NCI-H2107 (cell line): Measurements from ENCODE around the gene COL27A1.

Source experiments
- DNase-seq: peaks from one replicate; lab custom pipeline; 2025; lab: John Stamatoyannopoulos, UW

The COL27A1 gene

GRCh38 chr9:114287763-114288192, 132.4 kb downstream of the COL27A1 start:
- no peak for DNase-seq

- DNase-seq, result no peak
These were observed 133.1 kb downstream of the COL27A1 start for GRCh38 chr9:114288193-114289091.

DNA sequence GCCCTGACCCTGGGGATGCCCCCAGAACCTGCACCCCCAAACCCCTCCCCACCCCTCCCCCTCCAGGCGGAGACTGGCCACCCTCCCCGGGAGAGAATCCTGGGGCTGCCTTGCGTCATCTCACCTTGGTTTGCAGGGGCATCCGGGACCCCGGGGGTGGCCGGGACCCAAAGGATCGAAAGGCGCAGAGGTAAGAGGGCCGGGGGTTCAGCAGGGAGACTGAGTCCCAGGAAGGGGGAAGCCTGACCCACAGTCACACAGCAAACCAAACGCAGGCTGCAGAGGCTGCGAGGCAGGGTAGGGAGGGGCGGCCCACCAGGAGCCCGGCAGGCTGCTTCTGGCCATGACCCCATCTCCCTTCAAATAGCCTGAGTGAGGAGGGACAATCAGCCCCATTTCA, 133.8 kb downstream of the COL27A1 start:
- DNase-seq, result no peak

GRCh38 chr9:114289571-114290481, 134.5 kb downstream of the COL27A1 start:
- no peak for DNase-seq

GRCh38 chr9:114290561-114290986, 135.2 kb downstream of the COL27A1 start:
- DNase-seq, result no peak

DNA sequence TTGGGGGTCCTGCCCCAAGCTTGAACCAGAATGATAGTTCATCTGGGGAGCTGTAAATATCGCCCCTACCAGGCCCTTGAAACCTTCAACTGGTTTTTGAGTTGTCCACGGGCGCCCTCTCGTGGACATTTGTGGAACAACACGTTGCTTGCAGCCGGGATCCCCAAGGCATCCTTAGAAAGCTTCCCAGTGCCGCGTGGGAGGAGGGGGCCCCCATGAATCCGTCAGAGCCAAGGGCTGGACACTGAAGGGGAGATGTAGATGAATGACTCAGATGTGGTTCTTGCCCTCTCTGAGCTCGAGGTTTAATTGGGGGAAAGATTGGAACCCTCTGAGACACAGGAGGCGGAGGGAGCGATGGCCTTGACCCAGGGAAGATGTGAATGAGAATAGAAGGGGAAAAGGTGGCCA, 135.7 kb downstream of the COL27A1 start:
- peak; percentile 27 for DNase-seq

- no peak for DNase-seq
These were observed 136.7 kb downstream of the COL27A1 start for GRCh38 chr9:114291886-114292590.

- DNase-seq, result no peak
These were observed 139.3 kb downstream of the COL27A1 start for GRCh38 chr9:114294664-114295063.

DNA sequence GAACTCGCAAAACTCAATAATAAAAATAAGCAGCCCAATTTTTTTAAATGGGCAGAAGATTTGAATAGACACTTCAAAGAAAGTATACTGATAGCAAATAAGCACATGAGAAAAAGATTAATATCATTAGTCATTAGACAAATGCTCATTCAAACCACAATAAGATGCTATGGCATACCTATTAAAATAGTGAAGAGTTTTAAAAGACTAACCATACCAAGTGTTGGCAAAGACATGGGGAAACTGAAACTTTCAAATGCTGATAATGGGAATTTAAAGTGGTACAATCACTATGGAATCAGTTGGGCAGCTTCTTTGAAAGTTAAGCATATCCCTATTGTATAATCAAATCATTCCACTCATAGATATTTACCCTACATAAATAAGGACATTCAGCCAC, 141.0 kb downstream of the COL27A1 start:
- no peak for DNase-seq

GRCh38 chr9:114299286-114300152, 144.2 kb downstream of the COL27A1 start:
- no peak for DNase-seq

- DNase-seq, result no peak
These were observed 145.0 kb downstream of the COL27A1 start for GRCh38 chr9:114300153-114300845.

GRCh38 chr9:114300846-114301797, 145.8 kb downstream of the COL27A1 start:
- DNase-seq, result no peak

DNA sequence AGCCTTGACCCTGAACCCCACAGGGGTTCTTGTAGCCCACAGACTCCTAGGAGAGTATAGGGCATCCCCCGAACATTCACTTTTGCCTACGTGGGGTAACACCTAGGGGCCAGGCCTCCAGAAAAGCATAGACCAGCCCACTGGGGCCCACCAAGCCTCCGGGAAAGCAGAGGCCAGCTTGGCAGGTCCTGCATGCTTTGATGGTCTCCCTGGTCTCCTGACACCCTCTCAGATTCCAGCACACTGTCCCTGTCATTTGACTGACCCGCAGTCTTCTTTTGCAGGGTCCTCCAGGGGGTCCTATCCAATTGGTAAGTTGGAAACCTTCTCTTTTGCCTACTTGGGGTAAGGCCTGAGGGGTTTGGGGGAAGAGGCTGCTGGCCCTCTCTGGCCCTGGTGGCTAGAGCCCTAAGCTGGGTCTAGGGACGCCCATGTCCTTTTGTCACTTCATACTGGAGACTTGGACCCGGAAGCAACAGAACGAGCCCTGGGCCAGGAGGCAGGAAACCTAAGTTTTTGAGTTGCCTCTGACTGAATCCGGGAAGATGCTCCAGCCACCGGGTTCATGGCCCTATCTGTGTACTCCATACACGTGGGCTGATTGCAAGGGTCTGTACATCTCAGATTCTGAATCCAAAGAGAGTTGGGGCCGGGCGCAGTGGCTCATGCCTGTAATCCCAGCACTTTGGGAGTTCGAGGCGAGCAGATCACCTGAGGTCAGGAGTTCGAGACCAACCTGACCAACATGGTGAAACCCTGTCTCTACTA, 146.6 kb downstream of the COL27A1 start:
- DNase-seq, result no peak

DNA sequence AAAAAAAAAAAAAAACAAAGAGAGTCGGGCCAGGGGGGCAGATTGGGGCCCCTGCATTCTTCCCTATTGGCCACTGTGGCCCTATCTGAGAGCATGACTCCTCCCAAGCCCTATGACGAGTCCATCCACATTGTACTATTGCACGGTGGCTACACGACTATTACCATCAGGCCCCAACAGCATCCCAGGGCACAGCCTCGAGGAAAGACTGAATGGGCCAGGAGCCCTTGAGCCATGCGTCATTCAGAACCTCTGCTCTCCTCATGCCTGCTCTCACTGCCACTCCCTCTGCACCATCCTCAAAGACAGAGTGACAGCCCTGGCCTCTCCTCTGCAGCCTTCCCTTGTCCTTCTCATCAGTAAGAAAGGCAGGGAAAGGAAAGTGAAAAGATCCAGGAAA, 147.4 kb downstream of the COL27A1 start:
- DNase-seq, result no peak

DNA sequence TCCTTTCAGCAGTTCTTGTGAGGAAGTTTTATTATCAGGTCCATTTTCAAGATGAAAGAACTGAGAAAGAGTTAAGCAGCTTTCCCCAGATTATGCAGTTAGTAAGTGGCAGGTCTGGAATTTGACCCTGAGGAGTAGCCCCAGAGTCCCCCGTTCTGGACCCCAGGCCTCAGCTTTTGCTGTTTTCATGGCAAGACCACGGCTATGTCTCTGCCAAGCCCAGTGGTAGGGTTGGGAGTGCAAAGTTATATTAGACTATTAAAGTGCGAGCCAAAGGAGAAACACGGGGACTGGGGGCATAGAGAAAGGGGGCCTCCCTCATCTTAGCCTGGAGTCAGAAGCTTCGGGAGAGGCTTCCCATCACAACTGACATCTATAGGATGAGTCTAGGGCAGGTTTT, 148.2 kb downstream of the COL27A1 start:
- no peak for DNase-seq

DNA sequence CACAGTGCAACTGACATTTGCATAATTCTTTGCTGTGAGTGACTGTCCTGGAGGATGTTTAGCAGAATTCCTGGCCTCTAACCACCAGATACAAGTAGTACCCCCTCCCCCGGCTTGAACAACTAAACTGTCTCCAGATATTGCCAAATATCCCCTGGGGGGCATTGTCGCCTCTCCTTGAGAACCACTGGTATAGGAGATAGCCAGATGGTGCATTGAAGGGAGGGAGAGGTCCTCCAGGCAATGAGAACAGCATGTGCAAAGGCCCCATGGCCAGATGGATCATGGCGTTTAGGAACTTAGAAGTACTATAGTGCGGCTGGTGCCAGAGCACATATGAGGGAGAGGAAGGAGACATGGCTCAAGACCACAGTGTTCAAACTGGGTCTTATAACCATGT, 148.6 kb downstream of the COL27A1 start:
- DNase-seq, result no peak

DNA sequence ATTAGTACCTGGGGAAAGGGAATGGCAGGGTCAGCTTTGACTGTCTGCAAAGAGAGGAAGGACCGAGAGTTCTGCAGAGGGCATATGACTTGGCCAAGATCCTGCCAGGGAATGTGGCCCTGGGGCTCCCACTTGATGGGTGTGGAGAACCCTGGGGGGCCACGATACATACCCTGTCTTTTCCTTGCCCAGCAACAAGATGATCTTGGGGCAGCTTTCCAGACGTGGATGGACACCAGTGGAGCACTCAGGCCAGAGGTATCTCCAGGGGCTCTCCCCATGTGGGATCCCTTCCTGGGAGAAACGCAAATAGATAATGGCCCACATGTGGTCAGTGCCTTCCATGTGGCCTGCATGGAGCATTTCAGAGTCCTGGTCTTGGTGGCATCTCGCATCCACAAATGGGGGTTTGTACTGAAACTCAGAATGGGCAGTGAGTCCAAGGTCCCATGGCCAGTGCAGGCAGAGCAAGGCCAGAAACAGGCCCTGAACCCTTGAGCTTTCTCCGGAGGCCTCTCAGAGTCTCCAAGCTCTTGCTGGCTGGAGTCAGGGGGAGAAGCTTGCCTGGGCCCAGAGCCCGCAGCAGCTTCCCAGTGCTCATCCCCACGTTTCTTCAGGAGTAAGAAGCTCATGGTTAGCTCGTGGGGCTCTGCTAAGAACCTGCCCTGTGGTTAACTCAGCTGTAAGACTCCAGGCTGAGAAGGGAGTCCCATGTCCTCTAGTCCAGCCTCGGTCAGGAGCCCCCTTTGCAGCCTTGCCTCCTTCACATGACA, 149.3 kb downstream of the COL27A1 start:
- DNase-seq, result no peak

DNA sequence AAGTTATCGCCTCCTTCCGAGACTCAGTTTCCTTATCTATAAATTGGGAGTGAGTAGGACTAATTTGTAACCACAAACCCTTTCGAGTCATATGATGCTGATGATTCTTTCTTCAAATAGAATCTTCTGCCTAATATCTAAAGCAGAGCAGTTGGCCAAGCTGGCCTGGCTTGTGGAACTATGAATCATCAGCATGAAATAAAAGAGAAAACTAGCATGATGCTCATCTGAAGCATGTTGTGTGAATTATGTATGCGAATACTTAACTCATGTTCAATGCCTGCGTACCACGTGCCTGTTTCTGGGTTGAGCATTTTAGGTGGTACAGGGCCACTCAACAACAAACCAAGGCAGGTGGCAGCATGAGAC, 152.5 kb downstream of the COL27A1 start:
- no peak for DNase-seq
